HG03108 (cell line): Measurements from ENCODE around the gene AMMECR1L.
"Not testable (repeated sequence)": the region's sequence is repeated elsewhere in the genome, so short reads cannot be mapped to it uniquely, and the experiment has no call there.

Experiments
- ATAC-seq: cut with Tn5 transposase; IDR thresholded peaks from one replicate; pipeline ENCODE4 v1.9.1; 2021; ENCODE audit warnings: moderate library complexity; ENCODE audit not compliant: unreplicated experiment

The AMMECR1L gene

GRCh38 chr2:127841466-127842178 is 44.1 kb downstream of the AMMECR1L start:
- ATAC-seq, result no peak

DNA sequence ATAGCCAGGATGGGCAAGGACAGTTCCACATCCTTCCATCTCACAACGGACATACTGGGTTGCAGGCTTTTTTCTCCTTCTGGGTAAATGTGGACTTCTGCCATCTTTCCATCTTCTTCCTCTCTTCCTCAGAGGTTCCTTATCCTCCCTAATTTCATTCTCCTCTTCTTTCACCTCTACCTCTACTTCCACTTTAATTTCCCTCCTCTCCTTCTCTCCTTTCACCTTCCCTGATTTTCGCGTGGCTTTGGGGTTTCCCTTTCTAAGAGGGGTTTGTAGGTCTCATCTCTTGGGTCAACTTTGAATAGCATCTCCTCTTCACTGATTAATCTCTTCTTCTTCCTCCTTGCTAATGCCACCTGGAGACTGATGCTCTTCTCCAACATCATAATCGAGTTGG is 44.9 kb downstream of the AMMECR1L start:
- no peak for ATAC-seq

- no peak for ATAC-seq
Measured at GRCh38 chr2:127834951-127835350, 50.8 kb downstream of the AMMECR1L start.

GRCh38 chr2:127829845-127830246 is 55.9 kb downstream of the AMMECR1L start:
- ATAC-seq, result peak; percentile 98

GRCh38 chr2:127826708-127827107 is 59.0 kb downstream of the AMMECR1L start:
- not testable (repeated sequence) for ATAC-seq

DNA sequence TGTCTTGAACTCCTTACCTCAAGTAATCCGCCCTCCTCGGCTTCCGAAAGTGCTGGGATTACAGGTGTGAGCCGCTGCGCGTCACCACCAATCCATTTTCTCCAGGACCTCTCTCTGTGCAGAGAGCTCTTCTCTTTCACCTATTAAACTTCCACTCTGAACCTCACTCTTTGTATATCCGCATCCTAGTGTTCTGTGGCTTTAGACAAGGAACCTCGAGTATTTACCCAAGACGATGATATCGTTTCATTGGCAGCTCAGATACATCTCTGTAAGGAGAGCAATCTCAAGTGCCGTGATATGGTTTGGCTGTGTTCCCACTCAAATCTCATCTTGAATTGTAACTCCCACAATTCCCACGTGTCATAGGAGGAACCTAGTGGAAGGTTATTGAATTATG is 59.7 kb downstream of the AMMECR1L start:
- ATAC-seq, result no peak

DNA sequence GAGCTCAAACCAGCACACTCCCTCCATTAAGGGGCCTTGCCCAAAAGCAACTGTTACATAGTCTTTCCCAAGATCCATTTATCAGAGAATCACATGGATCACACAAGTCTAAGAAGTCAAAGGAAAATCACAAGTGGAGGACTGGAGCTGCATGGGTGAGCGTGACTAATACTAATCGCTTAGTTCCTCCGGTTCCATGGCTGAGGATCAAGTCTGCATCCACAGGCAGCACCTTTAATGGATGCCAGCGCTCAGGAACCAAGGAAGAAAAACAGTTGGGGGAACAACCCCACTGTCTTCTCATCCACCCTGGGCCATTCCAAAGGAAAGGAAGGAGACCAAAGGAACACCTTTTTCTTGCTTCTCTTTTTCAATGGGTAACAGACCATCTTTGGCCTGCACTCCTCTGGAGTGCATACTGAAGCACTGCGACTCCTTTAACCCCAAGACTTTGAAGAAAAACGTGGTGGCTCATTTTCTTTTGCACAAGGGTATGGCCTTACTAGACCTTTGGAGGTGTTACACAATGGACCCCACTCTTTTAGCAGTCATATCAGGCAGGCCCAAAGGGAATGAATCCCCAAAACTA is 65.6 kb downstream of the AMMECR1L start:
- ATAC-seq, result no peak

DNA sequence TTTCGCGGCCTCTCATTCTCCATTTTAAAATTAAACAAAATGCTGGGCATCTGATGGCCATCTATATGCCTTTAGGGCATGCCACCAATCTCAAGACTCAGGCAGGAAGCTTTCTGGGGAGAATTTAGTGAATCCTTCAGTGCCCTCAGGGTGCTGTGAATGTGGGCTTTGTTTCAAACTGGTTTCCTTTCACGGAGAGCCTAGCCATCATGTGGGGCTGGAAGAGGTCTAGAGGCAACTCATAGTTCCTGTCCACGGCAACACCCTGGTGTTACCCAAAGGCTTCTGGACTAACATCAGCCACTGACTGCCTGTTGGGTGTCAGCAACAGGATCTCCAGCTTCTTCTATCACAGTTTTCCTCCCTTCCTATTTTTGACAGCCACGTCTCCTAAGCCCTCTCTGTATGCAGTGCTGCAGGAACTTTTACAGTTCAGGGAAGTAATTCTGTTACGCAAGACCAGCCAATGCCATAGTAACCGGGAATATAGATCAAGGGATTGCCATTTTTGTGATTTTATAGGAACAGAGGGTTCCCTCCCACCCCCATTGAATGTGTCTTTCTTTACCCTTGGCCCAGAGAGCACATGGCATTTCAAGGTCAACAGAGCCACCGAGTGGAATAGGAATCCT is 66.8 kb downstream of the AMMECR1L start:
- no peak for ATAC-seq

- no peak for ATAC-seq
Measured at GRCh38 chr2:127818241-127818640, 67.5 kb downstream of the AMMECR1L start.

DNA sequence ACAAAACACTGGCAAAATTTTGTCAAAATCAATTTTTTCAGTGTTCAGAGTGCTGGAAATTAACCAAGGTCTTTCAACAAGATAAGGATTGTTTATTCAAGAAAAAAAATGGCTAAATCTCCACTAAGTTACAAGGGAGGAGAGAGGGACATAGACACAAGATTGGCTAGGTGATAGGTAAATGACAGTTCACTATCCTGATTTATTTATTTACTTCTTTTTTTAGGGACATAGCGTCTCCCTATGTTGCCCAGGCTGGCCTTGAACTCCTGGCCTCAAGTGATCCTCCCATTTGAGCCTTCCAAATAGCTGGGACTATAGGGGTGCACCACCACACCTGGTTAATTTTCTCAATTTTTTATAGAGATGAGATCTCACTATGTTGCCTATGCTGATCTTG is 71.1 kb downstream of the AMMECR1L start:
- no peak for ATAC-seq

- ATAC-seq, result not testable (repeated sequence)
Measured at GRCh38 chr2:127812441-127812840, 73.3 kb downstream of the AMMECR1L start.
